Dedifferentiated amniotic fluid mesenchymal stem cell (primary cell): ENCODE data around the gene WDFY4.
A peak's percentile ranks its signal among the peaks of the same experiment; 100 is the strongest.

Source experiments
- DNase-seq: peaks from one replicate; pipeline ENCODE4 v3.0.0-alpha.2; 2016; ENCODE audit errors: extremely low spot score

The WDFY4 gene

DNA sequence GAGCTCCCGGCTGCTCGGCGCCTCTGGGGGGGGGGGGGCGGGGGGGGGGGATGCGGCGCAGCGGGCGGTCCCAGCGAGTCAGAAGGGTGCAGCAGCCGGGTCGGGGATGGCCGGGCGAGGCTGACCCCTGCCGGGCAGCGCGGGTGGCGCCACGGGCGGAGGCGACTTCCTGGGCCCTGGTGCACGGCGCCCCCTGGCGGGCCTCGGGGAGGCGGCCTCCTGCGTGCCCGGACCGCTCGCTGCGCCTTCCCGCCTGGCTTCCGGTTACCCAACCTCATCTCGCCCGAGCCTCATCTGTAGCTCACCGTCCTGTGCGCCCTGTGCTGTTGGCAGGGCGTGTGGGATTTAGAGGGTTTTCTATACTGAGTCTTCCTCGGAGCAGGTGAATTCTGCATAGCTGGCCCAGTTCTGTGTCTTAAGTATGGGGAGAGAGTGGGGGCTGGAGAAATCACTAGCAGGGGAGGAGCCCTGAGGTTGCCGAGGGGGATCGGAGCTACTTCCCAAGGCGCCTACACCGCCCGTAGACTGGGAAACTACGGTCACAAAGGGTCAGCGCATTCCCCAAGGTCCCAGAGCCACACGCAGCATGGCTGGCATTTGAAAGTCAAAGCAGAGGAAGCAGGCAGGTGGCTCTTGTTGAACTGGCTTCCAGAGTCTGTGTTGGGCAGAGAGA is 28.3 kb upstream of the WDFY4 start:
- DNase-seq: peak; percentile 80

DNA sequence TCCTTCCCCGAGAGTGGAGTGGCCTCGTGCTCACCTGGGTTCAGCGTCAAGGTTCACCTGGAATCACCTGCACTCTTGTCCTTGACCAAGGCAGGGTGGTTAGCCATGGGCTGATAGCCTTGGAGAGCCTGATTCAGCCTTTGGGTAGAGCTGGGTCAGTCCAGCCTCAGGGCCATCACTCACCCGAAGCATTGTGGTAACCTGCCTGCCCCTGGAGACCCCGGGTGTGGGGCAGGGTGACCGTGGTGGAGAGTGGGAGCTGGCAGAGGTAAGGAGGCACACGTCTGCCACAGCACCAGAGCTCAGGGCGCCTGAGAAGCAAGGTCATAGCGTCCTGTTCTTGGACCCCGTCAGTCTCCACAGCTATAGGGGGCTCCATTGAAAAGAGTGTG is 27.8 kb upstream of the WDFY4 start:
- DNase-seq: no peak

GRCh38 chr10:48657416-48657815 is 27.3 kb upstream of the WDFY4 start:
- no peak for DNase-seq

DNA sequence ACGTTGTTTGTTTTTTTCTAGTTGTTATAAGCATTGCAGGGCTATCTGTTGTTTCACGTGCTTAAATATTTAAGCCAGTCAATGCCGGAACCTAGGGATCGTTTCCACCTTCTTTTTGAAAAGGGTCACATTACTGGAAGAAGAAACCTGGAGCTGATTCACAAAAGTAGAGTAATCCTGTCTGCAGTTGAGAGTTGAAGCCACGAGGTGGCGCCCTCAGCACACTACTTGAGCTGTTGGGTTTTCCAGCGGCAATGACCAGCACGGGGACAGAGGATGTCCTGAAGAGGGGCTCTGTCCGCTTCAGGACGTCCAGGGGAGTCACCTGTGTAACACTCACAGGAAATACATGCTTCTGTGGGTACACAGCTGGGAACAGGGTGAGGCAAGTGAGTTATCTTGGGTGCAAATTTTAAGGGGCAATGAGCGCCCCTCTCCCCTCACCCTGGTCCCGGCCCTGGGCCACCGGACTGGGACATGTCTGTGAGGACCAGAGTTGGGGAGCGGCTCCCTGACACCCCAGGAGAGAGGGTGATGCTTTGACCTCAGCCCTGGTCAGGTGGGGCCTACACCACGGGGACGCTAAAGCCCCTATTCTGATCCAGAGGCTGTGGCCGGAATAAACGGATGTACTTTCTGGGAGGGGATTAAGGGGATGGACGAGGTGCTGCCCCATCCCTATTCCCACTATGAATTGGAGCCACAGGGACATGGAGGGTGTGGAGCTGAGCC is 26.3 kb upstream of the WDFY4 start:
- DNase-seq: peak; percentile 72

- DNase-seq: no peak
These were observed 25.8 kb upstream of the WDFY4 start for GRCh38 chr10:48658975-48659269.

- no peak for DNase-seq
These were observed 24.9 kb upstream of the WDFY4 start for GRCh38 chr10:48659790-48660189.

DNA sequence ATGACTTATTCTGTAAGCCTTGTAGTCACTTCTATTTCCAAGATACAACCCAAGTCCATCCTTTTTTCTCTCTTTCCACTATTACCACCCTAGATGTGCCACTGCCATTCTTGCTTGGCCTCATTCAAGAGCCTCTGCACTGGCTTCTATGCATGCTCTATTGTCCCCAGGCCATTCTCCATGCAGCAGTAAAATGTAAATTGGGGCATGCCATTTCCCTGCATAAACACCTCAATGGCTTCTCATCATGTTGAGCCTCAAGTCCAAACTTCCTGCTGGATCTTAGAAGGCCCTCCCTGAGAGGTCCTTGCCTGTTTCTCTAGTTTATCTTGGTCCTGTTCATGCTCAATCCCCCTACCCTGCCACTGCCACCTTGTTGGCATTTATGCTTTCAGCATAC is 23.2 kb upstream of the WDFY4 start:
- no peak for DNase-seq

DNA sequence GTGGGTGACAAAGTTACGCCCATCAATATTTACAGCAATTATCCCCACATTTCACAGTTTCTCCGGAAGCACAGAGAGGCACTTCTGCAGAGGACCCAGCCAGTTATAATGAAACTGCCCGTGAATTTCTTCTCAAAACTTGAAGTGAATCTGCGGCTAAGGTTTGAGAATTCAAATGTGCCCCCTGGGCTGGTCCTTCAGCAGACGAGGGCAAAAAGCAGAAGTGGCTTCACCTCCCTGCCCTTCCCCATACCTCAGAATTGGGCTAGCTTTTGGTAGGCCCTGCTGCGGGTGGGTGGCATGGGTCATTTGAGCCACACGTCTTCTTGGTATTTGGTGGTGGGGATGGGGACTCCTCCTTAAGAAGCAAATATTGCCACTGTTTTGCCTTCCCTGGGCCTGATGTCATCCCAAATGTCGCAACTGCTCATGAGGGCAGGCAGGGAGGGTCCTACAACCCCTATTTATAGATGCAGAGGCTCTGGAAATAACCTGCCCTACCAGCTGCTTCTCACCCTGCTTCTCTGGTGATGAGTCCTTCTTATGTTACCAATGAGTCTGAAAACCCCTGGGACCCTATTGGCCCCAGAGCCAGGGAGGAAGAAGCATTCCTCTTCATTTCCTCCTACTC is 16.6 kb upstream of the WDFY4 start:
- no peak for DNase-seq

DNA sequence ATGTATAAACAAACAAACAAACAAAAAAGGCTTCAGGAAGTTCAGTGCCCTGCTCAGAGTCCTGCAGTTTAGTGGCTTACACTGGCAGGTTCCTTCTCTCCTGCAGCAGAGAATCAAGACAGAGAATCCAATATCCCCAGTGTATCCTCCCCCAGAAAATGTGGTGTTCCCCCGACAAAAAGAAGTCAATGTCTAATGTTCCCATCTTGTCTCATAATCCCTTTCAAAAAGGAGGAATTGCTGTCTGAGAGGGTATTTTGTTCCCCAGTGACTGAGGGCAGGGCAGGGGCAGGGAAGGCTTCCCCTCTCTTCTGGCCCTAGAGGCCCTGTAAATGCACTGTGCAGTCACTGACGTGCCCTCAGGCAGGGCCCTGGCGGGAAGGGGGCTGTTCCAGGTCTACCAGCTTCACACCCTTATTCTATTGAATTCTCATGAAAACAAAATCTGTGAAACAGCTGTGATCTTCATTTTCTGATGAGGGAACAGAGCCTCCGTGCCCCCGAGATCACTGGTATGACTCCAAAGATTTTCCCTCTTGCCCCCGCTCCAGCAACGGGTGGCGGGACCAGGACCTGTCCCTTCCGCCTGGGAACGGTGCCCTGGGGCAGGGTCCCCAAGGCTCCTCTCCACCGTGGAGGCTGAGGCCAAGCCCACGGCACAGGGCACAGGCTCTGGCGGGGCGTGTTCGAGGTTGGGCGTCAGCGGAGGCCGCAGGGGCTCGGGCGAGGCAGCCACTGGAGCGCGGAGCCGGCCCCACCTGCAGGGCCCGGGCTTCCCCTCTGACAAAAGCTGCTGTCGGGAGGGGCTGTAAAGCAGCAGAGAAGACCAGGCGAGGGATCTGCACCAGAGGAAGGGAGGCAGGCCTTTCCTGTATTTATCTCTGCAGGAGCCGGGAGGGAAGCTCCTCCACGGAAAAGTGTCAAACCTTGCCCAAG is 13.4 kb upstream of the WDFY4 start:
- DNase-seq: no peak

DNA sequence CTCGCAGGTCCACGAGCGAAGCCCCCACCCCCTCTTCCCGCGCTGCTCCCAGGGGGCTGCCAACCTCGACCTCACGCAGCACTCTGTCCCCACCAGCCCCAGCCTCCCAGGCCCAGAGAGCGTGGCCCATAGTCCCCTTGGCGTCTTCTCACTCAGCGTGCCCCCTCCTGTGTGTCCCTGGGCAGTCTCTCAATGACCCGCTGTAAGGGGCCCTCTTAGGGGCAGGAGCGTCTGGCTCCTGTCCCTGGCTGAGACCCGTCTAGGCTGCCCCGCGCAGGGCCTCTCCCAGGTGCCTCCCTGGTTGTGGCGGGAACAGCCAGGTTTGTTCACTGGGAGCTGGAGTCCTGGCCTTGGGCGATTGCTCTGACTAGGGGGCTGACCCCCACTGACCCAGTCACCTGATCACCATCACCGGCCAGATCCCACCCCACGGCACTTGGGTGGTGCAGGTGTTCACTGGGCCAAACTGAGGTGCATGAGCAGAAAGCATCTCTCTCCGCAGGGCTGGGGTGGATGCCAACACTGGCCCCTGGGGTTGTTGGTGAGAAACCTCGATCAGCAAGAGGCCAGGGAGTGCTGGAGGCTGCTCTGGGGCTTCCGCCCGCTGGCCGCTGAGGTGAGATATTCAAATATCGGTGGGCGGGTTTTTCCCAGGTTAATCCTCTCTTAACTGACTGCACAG is 12.6 kb upstream of the WDFY4 start:
- no peak for DNase-seq

- DNase-seq: no peak
These were observed 11.9 kb upstream of the WDFY4 start for GRCh38 chr10:48672596-48673265.

GRCh38 chr10:48677625-48678024 is 7.0 kb upstream of the WDFY4 start:
- no peak for DNase-seq

DNA sequence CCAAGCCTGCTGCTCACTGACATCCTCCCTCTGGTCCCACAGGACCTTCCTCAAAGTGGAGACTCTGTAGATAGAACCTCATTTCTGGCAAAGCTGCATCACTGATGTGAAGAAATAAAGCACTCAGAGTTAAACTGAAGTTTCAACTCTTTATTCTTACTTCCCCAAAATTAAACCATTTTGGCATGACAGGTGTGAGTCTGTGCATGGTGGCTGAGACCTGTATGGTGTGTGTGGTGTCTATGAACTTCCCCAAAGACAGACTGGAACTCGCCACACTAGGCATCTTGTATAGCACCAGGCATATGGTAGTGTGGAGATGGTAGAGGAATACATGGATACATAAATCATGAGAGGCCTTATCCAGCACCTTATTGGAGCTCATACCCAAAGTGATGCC is 6.6 kb upstream of the WDFY4 start:
- no peak for DNase-seq

- DNase-seq: no peak
These were observed 2.9 kb upstream of the WDFY4 start for GRCh38 chr10:48681740-48682139.

GRCh38 chr10:48682265-48682664 is 2.4 kb upstream of the WDFY4 start:
- DNase-seq: no peak

DNA sequence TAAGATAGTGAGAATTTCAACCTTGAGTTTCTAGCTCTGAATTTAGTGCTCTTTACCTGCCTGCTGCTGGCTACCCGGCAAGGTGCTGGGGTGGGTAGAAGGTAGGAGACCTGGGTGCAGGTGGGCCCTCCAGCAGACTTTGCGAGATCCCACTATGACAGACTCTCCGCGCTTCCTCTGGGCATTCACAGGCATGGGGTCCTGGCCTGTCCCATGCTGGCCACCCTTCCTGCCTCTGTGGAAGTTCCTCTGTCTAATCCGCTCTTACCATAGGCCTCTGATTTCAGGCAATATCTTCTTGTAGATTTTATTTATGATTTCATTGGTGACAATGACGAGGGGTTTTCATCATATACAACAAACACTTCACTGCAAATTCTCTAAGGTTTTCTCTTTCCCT is 1.2 kb upstream of the WDFY4 start:
- no peak for DNase-seq

GRCh38 chr10:48683868-48684267 is 805 bp upstream of the WDFY4 start:
- DNase-seq: no peak

GRCh38 chr10:48684463-48684791 is 246 bp upstream of the WDFY4 start:
- no peak for DNase-seq

- DNase-seq: no peak
These were observed 1.1 kb downstream of the WDFY4 start for GRCh38 chr10:48685731-48686130.

DNA sequence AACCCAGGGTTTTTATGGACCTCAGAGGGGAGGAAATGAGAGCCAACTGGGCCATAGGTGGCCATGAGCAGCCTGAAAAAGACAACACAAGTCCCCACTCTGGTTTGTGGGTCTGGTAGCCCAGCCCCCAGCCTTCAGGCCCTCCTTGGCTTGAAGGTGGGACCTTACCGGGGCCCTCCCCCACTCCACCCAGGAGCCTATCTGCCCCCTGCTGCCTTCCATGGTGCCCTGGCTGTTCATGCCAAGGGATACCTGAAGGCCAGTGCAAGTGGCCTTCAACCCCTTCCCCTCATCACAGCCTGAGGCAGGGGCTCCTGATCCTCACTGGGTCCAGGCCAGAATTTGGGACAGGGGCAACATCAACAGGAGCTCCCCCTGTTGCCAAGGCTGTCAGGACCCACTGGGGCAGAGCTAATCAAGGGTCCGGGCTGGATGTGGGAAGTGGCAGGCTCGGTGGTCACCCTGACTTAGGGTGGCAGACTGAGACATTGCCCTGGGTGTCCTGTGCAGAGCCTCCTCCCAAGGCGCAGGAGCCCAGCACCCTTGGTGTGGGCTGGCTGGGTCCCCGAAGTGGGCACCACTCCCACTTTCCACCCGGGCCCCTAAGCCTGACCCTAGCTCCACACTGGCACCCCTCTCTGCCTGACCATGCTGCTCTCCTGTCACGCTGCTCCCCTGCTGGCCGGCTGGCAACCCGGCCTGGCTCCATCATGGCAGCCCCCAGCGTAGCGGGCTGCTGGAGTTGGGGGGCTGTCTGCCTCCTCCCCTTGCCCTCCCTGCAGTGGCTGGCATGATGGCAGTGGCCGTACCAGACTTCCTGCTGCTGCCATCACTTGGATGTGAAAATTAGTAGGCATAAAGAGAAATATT is 6.4 kb downstream of the WDFY4 start:
- no peak for DNase-seq
